Measurements from ENCODE around the gene EFEMP1.

GRCh38 chr2:55874338-55874737 lies 49.2 kb downstream of the EFEMP1 start:
- TF ChIP-seq YY1 (IDR thresholded peaks at IDR 0.05; ENCODE audit: insufficient read depth, insufficient read length): no peak
- no peak for TF ChIP-seq ZNF274 (IDR thresholded peaks at IDR 0.05; ENCODE audit: low read depth, low read length)
- TF ChIP-seq SUZ12 (IDR thresholded peaks at IDR 0.05; ENCODE audit: extremely low read depth, insufficient read depth, insufficient read length): no peak
